Adipose tissue (tissue), 3 donors: Measurements from ENCODE around the gene LPA. TPM values are rescaled to one million over a fixed set of nuclear protein-coding genes. Genes with fewer than 3 reads are reported as not detected.
"Not testable (repeated sequence)": the region's sequence is repeated elsewhere in the genome, so short reads cannot be mapped to it uniquely, and the experiment has no call there.

ENCODE experiments used
- H3K27ac ChIP-seq: one replicate; pipeline ENCODE4 v1.5.1; 2013; ENCODE audit warnings: low read depth, low read length
- WGBS, 3 donors: extraction: QIAGEN DNeasy Blood & Tissue Kit; methylation state at CpG; one replicate each; pipeline ENCODE4 v1.1.7; 2013; 5-methylcytosine and 5-hydroxymethylcytosine counted together
- polyA plus RNA-seq, 3 donors: library from polyadenylated mRNA; stranded (reverse); fragments of 200-250 nt; gene quantifications; one replicate each; pipeline ENCODE4 v1.2.3, GENCODE V29; 2013
- donor health status: healthy with polysubstance abuse.
- donor health status: Bipolar disorder and iron deficiency.
- donor health status: healthy.

The LPA gene
- polyA plus RNA-seq: under 1 TPM in 1 of 3 donors, not detected in 2; 0.10 TPM

- whole genome bisulfite sequencing, 3 donors: 56 to 100% (median 92%) methylated on average over 1 of the region's 1 CpG
- H3K27ac ChIP-seq: not testable (repeated sequence)
Measured at GRCh38 chr6:160664198-160664597, at the start of gene LPA. Gene LPA, minus strand, starts transcription at chr6:160664275. Its CDS starts 61 bp downstream, at chr6:160664214.

- not testable (repeated sequence) for H3K27ac ChIP-seq
Measured at GRCh38 chr6:160708993-160709392, 44.9 kb upstream of the LPA start.

GRCh38 chr6:160704688-160705087 lies 40.6 kb upstream of the LPA start:
- WGBS, 3 donors: 71 to 86% (median 82%) methylated on average over 7 of the region's 7 CpGs
- H3K27ac ChIP-seq: not testable (repeated sequence)

GRCh38 chr6:160701918-160702680 lies 38.0 kb upstream of the LPA start, which contains the start of gene PLG:
Gene PLG, plus strand, starts transcription at chr6:160702244. Its CDS starts 61 bp downstream, at chr6:160702305.
- not testable (repeated sequence) for H3K27ac ChIP-seq
- 55 to 92% (median 85%) methylated on average over 6 of the region's 6 CpGs for WGBS, 3 donors

- 37 to 81% (median 77%) methylated on average over 5 to 6 of the region's 6 CpGs for WGBS, 3 donors
Measured at GRCh38 chr6:160697826-160698225, 33.8 kb upstream of the LPA start.

GRCh38 chr6:160696884-160697283 lies 32.8 kb upstream of the LPA start:
- 25 to 68% (median 67%) methylated on average over 3 of the region's 3 CpGs for WGBS, 3 donors
- H3K27ac ChIP-seq: not testable (repeated sequence)

More at GRCh38 chr6:160697826-160698225, 33.8 kb upstream of the LPA start:
- H3K27ac ChIP-seq: no peak overlapping the region

GRCh38 chr6:160695622-160696021 lies 31.5 kb upstream of the LPA start:
- WGBS, 3 donors: 69 to 75% (median 71%) methylated on average over 2 of the region's 2 CpGs

GRCh38 chr6:160695025-160695424 lies 30.9 kb upstream of the LPA start:
- H3K27ac ChIP-seq: not testable (repeated sequence)

More at GRCh38 chr6:160695622-160696021, 31.5 kb upstream of the LPA start:
- not testable (repeated sequence) for H3K27ac ChIP-seq

GRCh38 chr6:160692369-160692959 lies 28.4 kb upstream of the LPA start:
- H3K27ac ChIP-seq: no peak overlapping the region
- WGBS, 3 donors: 80 to 89% (median 86%) methylated on average over 5 of the region's 5 CpGs

- 72 to 80% (median 74%) methylated on average over 5 of the region's 5 CpGs for WGBS, 3 donors
- no peak overlapping the region for H3K27ac ChIP-seq
Measured at GRCh38 chr6:160691617-160692016, 27.5 kb upstream of the LPA start.

- 85 to 93% (median 86%) methylated on average over 9 of the region's 9 CpGs for WGBS, 3 donors
Measured at GRCh38 chr6:160690458-160690857, 26.4 kb upstream of the LPA start.

GRCh38 chr6:160685762-160686450 lies 21.8 kb upstream of the LPA start:
- no peak overlapping the region for H3K27ac ChIP-seq
- 75 to 84% (median 77%) methylated on average over 5 of the region's 5 CpGs for WGBS, 3 donors

More at GRCh38 chr6:160690458-160690857, 26.4 kb upstream of the LPA start:
- H3K27ac ChIP-seq: no peak overlapping the region

GRCh38 chr6:160685101-160685761 lies 21.2 kb upstream of the LPA start:
- not testable (repeated sequence) for H3K27ac ChIP-seq
- WGBS, 3 donors: 93 to 95% (median 93%) methylated on average over 25 to 26 of the region's 32 CpGs

GRCh38 chr6:160679402-160679769 lies 15.3 kb upstream of the LPA start:
- WGBS, 3 donors: 5 to 8% (median 7%) methylated on average over 14 of the region's 14 CpGs
- no peak overlapping the region for H3K27ac ChIP-seq

- no peak overlapping the region for H3K27ac ChIP-seq
- 6 to 13% (median 11%) methylated on average over 38 to 42 of the region's 42 CpGs for WGBS, 3 donors
Measured at GRCh38 chr6:160678744-160679401, 14.8 kb upstream of the LPA start.

GRCh38 chr6:160678230-160678629 lies 14.2 kb upstream of the LPA start:
- WGBS, 3 donors: 74 to 88% (median 80%) methylated on average over 4 of the region's 4 CpGs
- no peak overlapping the region for H3K27ac ChIP-seq

- WGBS, 3 donors: 77 to 84% (median 79%) methylated on average over 5 of the region's 5 CpGs
Measured at GRCh38 chr6:160676418-160676817, 12.3 kb upstream of the LPA start.

GRCh38 chr6:160668589-160668988 lies 4.5 kb upstream of the LPA start:
- H3K27ac ChIP-seq: no peak overlapping the region
- WGBS, 3 donors: 74 to 76% (median 74%) methylated on average over 2 of the region's 2 CpGs

More at GRCh38 chr6:160676418-160676817, 12.3 kb upstream of the LPA start:
- H3K27ac ChIP-seq: not testable (repeated sequence)
